Cardiac muscle cell (in vitro differentiated cells and primary cell): Measurements from ENCODE around the gene LNX1. TPM values are rescaled to one million over a fixed set of nuclear protein-coding genes. Genes with fewer than 3 reads are reported as not detected.
A peak's percentile ranks its signal among the peaks of the same experiment; 100 is the strongest.

Experiments
- DNase-seq, 2 donors: peaks; one replicate each; pipeline versions ENCODE4 v3.0.0 to v3.0.0-alpha.2; 2010 to 2017; ENCODE audit warnings: low read depth in 1 of 2, low spot score in 1 of 2
- H3K27ac ChIP-seq: fragments of 200-600 bp; sonication (generic); 2 replicates; pipeline ENCODE4 v1.5.1; 2016
- H3K27me3 ChIP-seq: fragments of 200-600 bp; sonication (generic); 2 replicates; pipeline ENCODE4 v1.6.0; 2016; ENCODE audit warnings: control low read depth
- H3K36me3 ChIP-seq: fragments of 200-600 bp; sonication (generic); 2 replicates; pipeline ENCODE4 v1.5.1; 2016; ENCODE audit warnings: control low read depth
- H3K4me1 ChIP-seq: fragments of 200-600 bp; sonication (generic); 2 replicates; pipeline ENCODE4 v1.8.1; 2017; ENCODE audit warnings: low read depth, mild to moderate bottlenecking, mixed run types
- H3K4me3 ChIP-seq: fragments of 200-600 bp; sonication (generic); 2 replicates; pipeline ENCODE4 v1.5.1; 2016; ENCODE audit warnings: mild to moderate bottlenecking
- H3K9me3 ChIP-seq: fragments of 200-600 bp; sonication (generic); 2 replicates; pipeline ENCODE4 v1.5.1; 2017; ENCODE audit warnings: low read depth, mild to moderate bottlenecking, control low read depth
- CTCF ChIP-seq: IDR thresholded peaks from 2 replicates; pipeline ENCODE4 v1.5.1; 2012; ENCODE audit warnings: low read depth, mild to moderate bottlenecking, low read length
- polyA plus RNA-seq: library from polyadenylated mRNA; unstranded; fragments of >200 nt; fragmentation: Nextera tagmentation; extraction: Ambion mirVana; gene quantifications from 2 replicates; pipeline ENCODE4 v1.2.1, GENCODE V29; 2016
- total RNA-seq: library from RNA; depleted of rRNA; stranded (reverse); fragments of >200 nt; gene quantifications from 2 replicates; pipeline ENCODE4 v1.2.3, GENCODE V29; 2016

Gene LNX1
- total and polyA plus RNA-seq, 2 experiments from 2014 or later, result 1.1 to 2.0 TPM

DNA sequence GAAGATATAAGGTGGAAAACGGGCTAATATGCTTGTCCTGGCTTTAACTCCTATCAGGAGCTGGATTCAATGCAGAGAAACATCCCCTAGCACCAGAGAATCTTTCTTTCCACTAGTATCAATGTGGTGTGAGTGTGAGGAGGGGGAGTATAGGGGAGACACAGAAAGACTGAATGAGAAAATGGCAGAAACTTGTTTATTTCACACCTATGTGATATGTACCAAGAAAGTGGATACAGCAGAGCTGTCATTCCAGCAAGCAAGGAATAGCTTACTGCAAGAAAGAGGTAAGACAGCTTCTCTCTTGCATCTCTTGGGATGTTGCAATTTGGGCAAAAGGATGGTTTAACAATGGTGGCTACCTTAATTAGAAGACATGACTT, 105.6 kb downstream of the LNX1 start:
- Histone ChIP-seq H3K4me3 (no peak overlapping the region), H3K27ac (no peak overlapping the region), H3K9me3 (no peaks in the 10 kb centered on the region), H3K27me3 (no peaks in the 10 kb centered on the region), H3K36me3 (no peaks in the 10 kb centered on the region), H3K4me1 (no peaks in the 10 kb centered on the region)
- no peak for TF ChIP-seq CTCF
- no peak for DNase-seq

DNA sequence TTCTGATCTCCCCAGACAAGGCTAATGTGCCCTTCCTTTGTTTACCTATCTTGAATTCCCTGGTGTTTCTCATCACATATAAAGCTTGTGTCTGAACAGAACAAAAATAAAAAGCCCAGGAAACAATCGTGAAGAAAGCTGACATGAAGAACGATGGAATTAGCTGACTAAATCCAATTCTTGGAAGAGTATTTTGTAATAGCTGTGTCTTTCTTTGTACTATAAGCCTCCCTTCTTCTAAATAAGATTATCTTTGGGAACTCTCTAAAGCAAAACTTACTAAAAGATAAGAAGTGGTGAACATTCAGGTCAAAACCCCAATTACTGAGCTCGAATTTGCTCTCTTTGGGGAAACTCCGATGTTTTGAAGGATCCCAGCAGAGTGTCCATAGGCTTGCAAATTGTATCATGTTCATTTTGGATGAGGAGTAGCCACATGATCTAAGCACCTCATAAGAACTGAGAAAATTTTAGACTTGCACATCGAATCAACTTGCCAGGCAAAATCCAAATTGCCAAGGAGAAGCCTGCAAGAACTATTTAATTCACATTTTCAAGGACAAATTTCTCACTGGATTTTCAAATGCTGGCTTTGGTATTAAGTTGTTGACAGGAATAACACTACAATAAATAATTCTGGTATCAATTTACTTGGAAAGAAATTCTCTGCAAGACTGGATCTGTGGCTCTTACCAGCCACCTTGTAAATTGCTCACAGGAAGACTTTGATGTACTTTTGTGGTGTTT, 106.2 kb downstream of the LNX1 start:
- H3K27ac ChIP-seq, result no peak overlapping the region
- TF ChIP-seq CTCF, result no peak
- peak in 1 of 2 donors; percentile 52 for DNase-seq
- no peaks in the 10 kb centered on the region for H3K36me3 ChIP-seq
- no peaks in the 10 kb centered on the region for H3K27me3 ChIP-seq
- H3K4me3 ChIP-seq, result no peak overlapping the region
- H3K4me1 ChIP-seq, result no peaks in the 10 kb centered on the region
- no peaks in the 10 kb centered on the region for H3K9me3 ChIP-seq

- no peak for TF ChIP-seq CTCF
- Histone ChIP-seq H3K27ac (no peak overlapping the region), H3K9me3 (no peaks in the 10 kb centered on the region), H3K4me3 (no peak overlapping the region), H3K36me3 (no peaks in the 10 kb centered on the region), H3K27me3 (no peaks in the 10 kb centered on the region), H3K4me1 (no peaks in the 10 kb centered on the region)
- no peak for DNase-seq
Observed at GRCh38 chr4:53483250-53483649, 108.0 kb downstream of the LNX1 start.

- TF ChIP-seq CTCF, result no peak
- Histone ChIP-seq H3K27me3 (no peaks in the 10 kb centered on the region), H3K4me3 (no peak overlapping the region), H3K9me3 (no peaks in the 10 kb centered on the region), H3K4me1 (no peaks in the 10 kb centered on the region), H3K27ac (no peak overlapping the region), H3K36me3 (no peaks in the 10 kb centered on the region)
- no peak for DNase-seq
Observed at GRCh38 chr4:53481586-53481985, 109.7 kb downstream of the LNX1 start.

DNA sequence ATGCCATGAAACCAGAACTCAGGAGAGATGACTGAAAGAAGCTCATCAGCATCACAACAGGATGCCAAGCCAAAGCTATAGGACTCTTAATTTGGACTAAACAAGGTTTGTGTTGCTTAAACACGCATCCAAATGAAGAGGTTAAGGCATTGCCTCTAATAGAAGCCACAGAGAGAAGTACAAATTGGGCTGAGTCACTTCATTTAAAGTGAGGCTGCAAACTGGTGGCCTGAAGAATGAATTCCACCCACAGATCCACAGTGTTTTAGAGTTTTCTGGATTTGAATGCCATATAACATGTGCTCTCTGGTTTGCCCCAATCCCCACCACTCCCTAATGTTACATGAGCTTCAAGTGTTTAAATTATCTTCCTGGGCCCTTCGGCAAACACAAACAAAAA, 110.4 kb downstream of the LNX1 start:
- no peak for DNase-seq
- H3K36me3 ChIP-seq, result no peaks in the 10 kb centered on the region
- no peak for TF ChIP-seq CTCF
- no peaks in the 10 kb centered on the region for H3K27me3 ChIP-seq
- no peak overlapping the region for H3K4me3 ChIP-seq
- H3K27ac ChIP-seq, result no peak overlapping the region
- no peaks in the 10 kb centered on the region for H3K9me3 ChIP-seq
- H3K4me1 ChIP-seq, result no peaks in the 10 kb centered on the region
